ENCODE results near the gene CACNG7.

The CACNG7 gene

GRCh38 chr19:53878776-53879139 lies 30.3 kb upstream of the CACNG7 start:
- DNase-seq (ENCODE audit: low spot score), result no peak

- DNase-seq (ENCODE audit: low spot score), result peak; percentile 80
Observed at GRCh38 chr19:53879140-53880081, 29.7 kb upstream of the CACNG7 start.

GRCh38 chr19:53880711-53881481 lies 28.2 kb upstream of the CACNG7 start:
- DNase-seq (ENCODE audit: low spot score), result no peak

- no peak for DNase-seq (ENCODE audit: low spot score)
Observed at GRCh38 chr19:53881482-53882390, 27.3 kb upstream of the CACNG7 start, which contains the start of gene PRKCG. Gene PRKCG, plus strand, starts transcription at chr19:53882197. Its CDS starts 298 bp downstream, at chr19:53882495.

GRCh38 chr19:53882391-53883050 lies 26.6 kb upstream of the CACNG7 start:
- DNase-seq (ENCODE audit: low spot score), result no peak

GRCh38 chr19:53883231-53883661 lies 25.8 kb upstream of the CACNG7 start:
- no peak for DNase-seq (ENCODE audit: low spot score)

GRCh38 chr19:53883741-53884140 lies 25.3 kb upstream of the CACNG7 start:
- DNase-seq (ENCODE audit: low spot score), result no peak

- DNase-seq (ENCODE audit: low spot score), result no peak
Observed at GRCh38 chr19:53884256-53884655, 24.8 kb upstream of the CACNG7 start.

- DNase-seq (ENCODE audit: low spot score), result no peak
Observed at GRCh38 chr19:53885036-53885435, 24.0 kb upstream of the CACNG7 start.

GRCh38 chr19:53892301-53892980 lies 16.6 kb upstream of the CACNG7 start:
- DNase-seq (ENCODE audit: low spot score), result no peak

- DNase-seq (ENCODE audit: low spot score), result no peak
Observed at GRCh38 chr19:53892981-53893325, 16.1 kb upstream of the CACNG7 start.

- DNase-seq (ENCODE audit: low spot score), result no peak
Observed at GRCh38 chr19:53894707-53895106, 14.4 kb upstream of the CACNG7 start.

GRCh38 chr19:53896682-53897081 lies 12.4 kb upstream of the CACNG7 start:
- no peak for DNase-seq (ENCODE audit: low spot score)

GRCh38 chr19:53897459-53897858 lies 11.6 kb upstream of the CACNG7 start:
- no peak for DNase-seq (ENCODE audit: low spot score)

- no peak for DNase-seq (ENCODE audit: low spot score)
Observed at GRCh38 chr19:53898166-53898565, 10.9 kb upstream of the CACNG7 start.

- no peak for DNase-seq (ENCODE audit: low spot score)
Observed at GRCh38 chr19:53898636-53899341, 10.3 kb upstream of the CACNG7 start.

GRCh38 chr19:53900191-53900860 lies 8.8 kb upstream of the CACNG7 start:
- no peak for DNase-seq (ENCODE audit: low spot score)

- peak; percentile 35 for DNase-seq (ENCODE audit: low spot score)
Observed at GRCh38 chr19:53903055-53903680, 5.9 kb upstream of the CACNG7 start.

GRCh38 chr19:53904909-53905308 lies 4.2 kb upstream of the CACNG7 start:
- no peak for DNase-seq (ENCODE audit: low spot score)

All from activated CD4-positive, alpha-beta T cell treated with anti-CD3 and anti-CD28 coated beads, Interleukin-2, Interleukin-4, amounts not matched to agents 100 ng/mL and 50 ng/mL, durations not matched to agents 16 hours and 8 hours (primary cell).